H1 (cell line): ENCODE results near the gene MYO1F. TPM values are rescaled to one million over a fixed set of nuclear protein-coding genes. Genes with fewer than 3 reads are reported as not detected.

Experiments
- CTCF ChIA-PET: fragments of 300-600 bp; sonication (Branson Sonifier 250); formaldehyde crosslinking; loops from one replicate; lab custom pipeline; 2021; ENCODE audit not compliant: partially characterized antibody; lab: Charles Lee
- POLR2A ChIA-PET: fragments of 300-600 bp; sonication (Branson Sonifier 250); formaldehyde crosslinking; loops from one replicate; lab custom pipeline; 2021; ENCODE audit warnings: inconsistent platforms; ENCODE audit not compliant: partially characterized antibody; lab: Charles Lee
- DNase-seq, 2 experiments: peaks; one replicate each; pipeline versions ENCODE4 v3.0.0 to v3.0.0-alpha.2; 2010 to 2022; ENCODE audit warnings: low spot score in 2 of 2, low read depth in 1 of 2, mixed read lengths in 1 of 2
- FAIRE-seq: peaks from 2 replicates; lab custom pipeline; 2011; peaks lifted over from hg19 to GRCh38; lab: Jason Lieb, UNC
- H2AFZ ChIP-seq: 2 replicates; pipeline ENCODE4 v1.8.1; 2012; ENCODE audit warnings: low read length, inconsistent platforms
- H2AK5ac ChIP-seq: 2 replicates; pipeline ENCODE4 v1.6.1; 2013; ENCODE audit warnings: low read depth, low read length
- H2BK120ac ChIP-seq: replicated peaks from 2 replicates; pipeline ENCODE3; 2013; ENCODE audit warnings: low read depth, low read length, inconsistent platforms
- H2BK12ac ChIP-seq: 2 replicates; pipeline ENCODE4 v1.6.1; 2013; ENCODE audit warnings: low read depth, low read length
- H2BK15ac ChIP-seq: 2 replicates; pipeline ENCODE4 v1.6.1; 2013; ENCODE audit warnings: low read length
- H2BK20ac ChIP-seq: 2 replicates; pipeline ENCODE4 v1.6.1; 2013; ENCODE audit warnings: low read length
- H2BK5ac ChIP-seq: 2 replicates; pipeline ENCODE4 v1.6.1; 2013; ENCODE audit warnings: low read depth, low read length
- H3K14ac ChIP-seq: 2 replicates; pipeline ENCODE4 v1.6.1; 2013; ENCODE audit warnings: inconsistent platforms; ENCODE audit not compliant: insufficient read length
- H3K18ac ChIP-seq: 2 replicates; pipeline ENCODE4 v1.6.1; 2013; ENCODE audit warnings: low read length; ENCODE audit errors: extremely low read depth
- H3K23ac ChIP-seq: 2 replicates; pipeline ENCODE4 v1.6.1; 2013; ENCODE audit warnings: inconsistent platforms; ENCODE audit not compliant: insufficient read length
- H3K23me2 ChIP-seq: 2 replicates; pipeline ENCODE4 v1.6.1; 2013; ENCODE audit warnings: low read depth, low read length
- H3K27ac ChIP-seq: 2 replicates; pipeline ENCODE4 v1.6.1; 2011; ENCODE audit warnings: low read depth, low read length, inconsistent platforms
- H3K27me3 ChIP-seq, 4 experiments: replicated peaks in 1 of 4; 1 replicate in 1 of 4; 2 replicates in 3 of 4; pipeline versions ENCODE4 v1.6.1 to v1.8.1; 2011 to 2013; ENCODE audit warnings: low read length in 3 of 4, mild to moderate bottlenecking in 3 of 4, inconsistent platforms in 2 of 4, mixed read lengths in 2 of 4, moderate library complexity in 1 of 4; ENCODE audit not compliant: control insufficient read depth in 3 of 4, insufficient read depth in 3 of 4; ENCODE audit errors: extremely low read depth in 1 of 4
- H3K36me3 ChIP-seq, 4 experiments: 2 replicates each; pipeline versions ENCODE4 v1.6.1 to v1.8.1; 2011 to 2013; ENCODE audit warnings: mild to moderate bottlenecking in 4 of 4, low read length in 3 of 4, moderate library complexity in 2 of 4, control low read depth in 1 of 4, inconsistent platforms in 1 of 4; ENCODE audit not compliant: insufficient read depth in 4 of 4, control insufficient read depth in 2 of 4
- H3K4ac ChIP-seq: replicated peaks from 2 replicates; pipeline ENCODE3; 2013; ENCODE audit warnings: low read length, low read depth, mixed read lengths, inconsistent platforms; ENCODE audit not compliant: insufficient read length
- H3K4me1 ChIP-seq, 4 experiments: replicated peaks in 1 of 4; 1 replicate in 1 of 4; 2 replicates in 3 of 4; pipeline versions ENCODE4 v1.6.1 to v1.8.1; 2011 to 2013; ENCODE audit warnings: low read length in 3 of 4, inconsistent platforms in 2 of 4, mixed read lengths in 1 of 4; ENCODE audit not compliant: insufficient read depth in 4 of 4, control insufficient read depth in 3 of 4
- H3K4me2 ChIP-seq, 2 experiments: 2 replicates each; pipeline versions ENCODE4 v1.6.1 to v1.8.1; 2011 to 2013; ENCODE audit warnings: low read depth in 2 of 2, low read length in 2 of 2, control low read depth in 1 of 2, inconsistent platforms in 1 of 2, mild to moderate bottlenecking in 1 of 2; ENCODE audit not compliant: insufficient read depth in 1 of 2
- H3K4me3 ChIP-seq, 4 experiments: fragments of 200-600, 300-600 bp in 1 of 4; sonication (generic), shearing (Covaris generic), sonication (Bioruptor Twin) in 1 of 4; 2 replicates each; pipeline versions ENCODE4 v1.5.1 to v1.8.1; 2011 to 2016; ENCODE audit warnings: low read length in 4 of 4, low read depth in 3 of 4, control low read depth in 2 of 4, inconsistent platforms in 2 of 4, mild to moderate bottlenecking in 2 of 4, mixed read lengths in 1 of 4, moderate library complexity in 1 of 4; ENCODE audit not compliant: insufficient read depth in 2 of 4; ENCODE audit errors: extremely low read depth in 1 of 4
- H3K56ac ChIP-seq: replicated peaks from 2 replicates; pipeline ENCODE3; 2013; ENCODE audit warnings: low read depth, mild to moderate bottlenecking, mixed read lengths, low read length, inconsistent platforms; ENCODE audit not compliant: insufficient read length
- H3K79me1 ChIP-seq: 2 replicates; pipeline ENCODE4 v1.6.1; 2013; ENCODE audit warnings: low read depth, low read length, control low read depth
- H3K79me2 ChIP-seq, 2 experiments: 2 replicates each; pipeline versions ENCODE4 v1.6.1 to v1.8.1; 2012 to 2013; ENCODE audit warnings: low read length in 2 of 2, mild to moderate bottlenecking in 2 of 2, inconsistent platforms in 1 of 2; ENCODE audit not compliant: insufficient read depth in 2 of 2, control insufficient read depth in 1 of 2
- H3K9ac ChIP-seq, 4 experiments: replicated peaks in 1 of 4; 1 replicate in 1 of 4; 2 replicates in 3 of 4; pipeline versions ENCODE4 v1.6.1 to v1.8.1; 2011 to 2013; ENCODE audit warnings: low read depth in 3 of 4, low read length in 3 of 4, control low read depth in 2 of 4, mild to moderate bottlenecking in 2 of 4, moderate library complexity in 2 of 4, inconsistent platforms in 1 of 4; ENCODE audit errors: extremely low read depth in 1 of 4
- H3K9me3 ChIP-seq, 2 experiments: 2 replicates each; pipeline versions ENCODE4 v1.6.1 to v1.8.1; 2012 to 2013; ENCODE audit warnings: mild to moderate bottlenecking in 2 of 2, moderate library complexity in 2 of 2, control low read depth in 1 of 2, inconsistent platforms in 1 of 2, low read depth in 1 of 2, low read length in 1 of 2, mixed read lengths in 1 of 2; ENCODE audit not compliant: insufficient read depth in 2 of 2
- H4K20me1 ChIP-seq, 2 experiments: replicated peaks in 1 of 2; 2 replicates each; pipeline versions ENCODE3 to v1.8.1; 2011 to 2013; ENCODE audit warnings: inconsistent platforms in 2 of 2, low read length in 2 of 2, mild to moderate bottlenecking in 1 of 2; ENCODE audit not compliant: insufficient read depth in 2 of 2, control insufficient read depth in 1 of 2
- H4K5ac ChIP-seq: 2 replicates; pipeline ENCODE4 v1.6.1; 2013; ENCODE audit warnings: low read length, low read depth, mixed read lengths, inconsistent platforms; ENCODE audit not compliant: insufficient read length
- H4K8ac ChIP-seq: 2 replicates; pipeline ENCODE4 v1.8.0; 2013; ENCODE audit warnings: mild to moderate bottlenecking, moderate library complexity, low read length, inconsistent platforms; ENCODE audit not compliant: insufficient read depth; ENCODE audit errors: extremely low read depth
- H4K91ac ChIP-seq: replicated peaks from 2 replicates; pipeline ENCODE3; 2013; ENCODE audit warnings: low read length, mixed read lengths, inconsistent platforms; ENCODE audit not compliant: insufficient read length
- BCL11A ChIP-seq, 2 experiments: IDR thresholded peaks; one replicate each; pipeline ENCODE4 v1.6.1; 2011; ENCODE audit warnings: low read depth in 2 of 2, low read length in 2 of 2, mild to moderate bottlenecking in 2 of 2
- BRCA1 ChIP-seq: IDR thresholded peaks from 2 replicates; pipeline ENCODE4 v1.6.1; 2012; ENCODE audit warnings: low read depth, low read length, improper control_type of control experiment
- CTBP2 ChIP-seq: IDR thresholded peaks from 2 replicates; pipeline ENCODE4 v1.7.0; 2011; ENCODE audit warnings: borderline replicate concordance, mild to moderate bottlenecking, moderate library complexity, mixed read lengths, low read length; ENCODE audit not compliant: insufficient read depth, insufficient read length
- EP300 ChIP-seq, 2 experiments: IDR thresholded peaks; 1 replicate in 1 of 2; 2 replicates in 1 of 2; pipeline ENCODE4 v1.6.1; 2011 to 2012; ENCODE audit warnings: low read depth in 2 of 2, low read length in 2 of 2, mild to moderate bottlenecking in 2 of 2, borderline replicate concordance in 1 of 2, inconsistent platforms in 1 of 2, moderate library complexity in 1 of 2
- KDM4A ChIP-seq: IDR thresholded peaks from one replicate; pipeline ENCODE4 v1.7.1; 2012; ENCODE audit warnings: low read depth, mild to moderate bottlenecking, moderate library complexity, low read length, inconsistent platforms; ENCODE audit not compliant: severe bottlenecking
- RFX5 ChIP-seq: IDR thresholded peaks from 2 replicates; pipeline ENCODE4 v1.6.1; 2011; ENCODE audit warnings: low read depth, low read length, improper control_type of control experiment, borderline replicate concordance
- SP4 ChIP-seq: IDR thresholded peaks from 2 replicates; pipeline ENCODE4 v1.6.1; 2012; ENCODE audit warnings: low read length, inconsistent platforms
- TAF7 ChIP-seq: optimal IDR thresholded peaks from 2 replicates; pipeline ENCODE3; 2011; ENCODE audit warnings: low read depth, mild to moderate bottlenecking, inconsistent platforms, low read length, moderate library complexity, borderline replicate concordance
- WGBS, 2 experiments: shearing (Covaris generic) in 1 of 2; methylation state at CpG; one replicate each; pipeline versions ENCODE4 v1.1.6 to v1.1.7; 2013 to 2015; ENCODE audit warnings: low lambda C conversion rate in 2 of 2, mixed read lengths in 2 of 2, inconsistent platforms in 1 of 2, low coverage in 1 of 2, missing lambda C conversion rate in 1 of 2; ENCODE audit not compliant: insufficient replicate concordance in 2 of 2, insufficient coverage in 1 of 2, insufficient read length in 1 of 2; ENCODE audit errors: extremely low coverage in 1 of 2, missing lambda C conversion rate in 1 of 2; 5-methylcytosine and 5-hydroxymethylcytosine counted together
- polyA plus RNA-seq, 7 experiments: library from polyadenylated mRNA; depleted of rRNA in 3 of 7; stranded (reverse) in 5 of 7; unstranded in 2 of 7; fragments of >200 nt in 5 of 7; fragments of 200-250 nt in 2 of 7; gene quantifications; 1 replicate in 5 of 7; 2 replicates in 1 of 7; 4 replicates in 1 of 7; pipeline versions ENCODE4 v1.2.1 to v1.2.3, GENCODE V29; 2011 to 2013; ENCODE audit warnings: missing spikeins in 2 of 7, mixed read lengths in 2 of 7
- total RNA-seq: library from RNA; stranded (reverse); fragmentation: NEBNext Ultra II Directional; extraction: Animal tissue kit (Norgen Biotek cat#: 25700); gene quantifications from 2 replicates; pipeline ENCODE4 v1.2.1, GENCODE V29; 2021
- TF ChIP-seq, protein P1 (sequence below), 3 experiments: IDR thresholded peaks; 1 replicate in 2 of 3; 2 replicates in 1 of 3; pipeline versions ENCODE4 v1.5.1 to v1.6.1; 2011; ENCODE audit warnings: low read length in 3 of 3, mild to moderate bottlenecking in 3 of 3, inconsistent platforms in 2 of 3, low read depth in 1 of 3, moderate library complexity in 1 of 3; ENCODE audit not compliant: insufficient read depth in 1 of 3; ENCODE audit errors: control extremely low read depth in 1 of 3
- TF ChIP-seq, protein P2 (sequence below): IDR thresholded peaks from 2 replicates; pipeline ENCODE4 v1.6.1; 2012; ENCODE audit warnings: inconsistent platforms

MYO1F gene
- total and polyA plus RNA-seq, 2 of the 8 experiments (the other 6 are each of a cell fraction or from before 2014, with no cell fraction given) = 1.4 to 4.6 TPM

DNA sequence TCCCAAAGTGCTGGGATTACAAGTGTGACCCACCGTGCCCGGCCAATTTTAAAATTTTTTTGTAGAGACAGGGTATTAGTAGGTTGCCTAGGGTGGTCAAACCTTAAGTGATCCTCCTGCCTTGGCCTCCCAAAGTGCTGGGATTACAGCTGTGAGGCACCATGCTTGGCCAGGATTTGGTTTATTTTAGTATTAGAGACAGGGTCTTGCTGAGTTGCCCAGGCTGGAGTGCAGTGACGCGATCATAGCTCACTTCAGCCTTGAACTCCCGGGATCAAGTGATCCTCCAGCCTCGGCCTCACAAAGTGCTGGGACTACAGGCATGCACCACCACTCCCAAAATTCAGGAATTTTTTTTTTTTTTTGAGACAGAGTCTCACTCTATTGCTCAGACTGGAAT, 57.9 kb downstream of the MYO1F start:
- POLR2A ChIA-PET = interaction anchor here (0.9 to 1.6 kb wide), 2 partner anchors 13 to 59 kb away, joined by 3 to 5 read pairs; no protein-coding TSS in a partner anchor
- Histone ChIP-seq H2BK12ac (no peak overlapping the region), H3K23me2 (no peaks in the 10 kb centered on the region; the same call in 1 of the 2 replicates), H3K23ac (no peak overlapping the region), H2BK5ac (no peak overlapping the region), H4K20me1 (no peaks in the 10 kb centered on the region), H2BK15ac (no peak overlapping the region), H3K79me2 (no peaks in the 10 kb centered on the region), H4K5ac (no peak overlapping the region), H3K56ac (no peak overlapping the region), H3K18ac (no peak overlapping the region), H3K4ac (no peak overlapping the region), H2AK5ac (no peak overlapping the region), H3K27ac (no peak overlapping the region), H3K4me3 (no peak overlapping the region), H2AFZ (no peak overlapping the region), H3K79me1 (no peaks in the 10 kb centered on the region), H2BK120ac (no peak overlapping the region), H3K36me3 (no peaks in the 10 kb centered on the region), H3K9me3 (no peaks in the 10 kb centered on the region), H4K8ac (no peak overlapping the region), H3K14ac (no peak overlapping the region), H3K4me1 (no peaks in the 10 kb centered on the region; a peak in 1 of 7 replicates), H3K4me2 (no peak overlapping the region), H3K27me3 (no peaks in the 10 kb centered on the region), H2BK20ac (peak overlapping the region; percentile 32; the same call in 1 of the 2 replicates), H4K91ac (no peak overlapping the region), H3K9ac (no peak overlapping the region)
- CTCF ChIA-PET = interaction anchor here (0.6 to 3.1 kb wide), 9 partner anchors 26 to 524 kb away, joined by 3 to 14 read pairs (median 3); no protein-coding TSS in a partner anchor
- DNase-seq = no peak
- FAIRE-seq = no peak
- WGBS, 2 experiments = 94% methylated on average over 6 of the region's 6 CpGs; no CpG with 5 or more reads in 1 of the 2 experiments
- TF ChIP-seq, protein P1, sequence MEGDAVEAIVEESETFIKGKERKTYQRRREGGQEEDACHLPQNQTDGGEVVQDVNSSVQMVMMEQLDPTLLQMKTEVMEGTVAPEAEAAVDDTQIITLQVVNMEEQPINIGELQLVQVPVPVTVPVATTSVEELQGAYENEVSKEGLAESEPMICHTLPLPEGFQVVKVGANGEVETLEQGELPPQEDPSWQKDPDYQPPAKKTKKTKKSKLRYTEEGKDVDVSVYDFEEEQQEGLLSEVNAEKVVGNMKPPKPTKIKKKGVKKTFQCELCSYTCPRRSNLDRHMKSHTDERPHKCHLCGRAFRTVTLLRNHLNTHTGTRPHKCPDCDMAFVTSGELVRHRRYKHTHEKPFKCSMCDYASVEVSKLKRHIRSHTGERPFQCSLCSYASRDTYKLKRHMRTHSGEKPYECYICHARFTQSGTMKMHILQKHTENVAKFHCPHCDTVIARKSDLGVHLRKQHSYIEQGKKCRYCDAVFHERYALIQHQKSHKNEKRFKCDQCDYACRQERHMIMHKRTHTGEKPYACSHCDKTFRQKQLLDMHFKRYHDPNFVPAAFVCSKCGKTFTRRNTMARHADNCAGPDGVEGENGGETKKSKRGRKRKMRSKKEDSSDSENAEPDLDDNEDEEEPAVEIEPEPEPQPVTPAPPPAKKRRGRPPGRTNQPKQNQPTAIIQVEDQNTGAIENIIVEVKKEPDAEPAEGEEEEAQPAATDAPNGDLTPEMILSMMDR (IDR thresholded peaks at IDR 0.05; ENCODE audit: control extremely low read depth in 1 of 3, insufficient read depth in 1 of 3, low read depth in 1 of 3, low read length in 3 of 3) = no peak
- no peak for TF ChIP-seq BCL11A (IDR thresholded peaks at IDR 0.05; ENCODE audit: low read depth in 2 of 2, low read length in 2 of 2)
- no peak for TF ChIP-seq EP300 (IDR thresholded peaks at IDR 0.05; ENCODE audit: borderline replicate concordance in 1 of 2, low read depth in 2 of 2, low read length in 2 of 2)
- TF ChIP-seq KDM4A = no peak
- TF ChIP-seq, protein P2, sequence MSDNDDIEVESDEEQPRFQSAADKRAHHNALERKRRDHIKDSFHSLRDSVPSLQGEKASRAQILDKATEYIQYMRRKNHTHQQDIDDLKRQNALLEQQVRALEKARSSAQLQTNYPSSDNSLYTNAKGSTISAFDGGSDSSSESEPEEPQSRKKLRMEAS = no peak
- TF ChIP-seq RFX5 = no peak
- TF ChIP-seq CTBP2 = no peak
- TF ChIP-seq SP4 = no peak
- TF ChIP-seq TAF7 = no peak
- TF ChIP-seq BRCA1 = no peak
